ENCODE measurements around the gene KLB.

KLB gene

DNA sequence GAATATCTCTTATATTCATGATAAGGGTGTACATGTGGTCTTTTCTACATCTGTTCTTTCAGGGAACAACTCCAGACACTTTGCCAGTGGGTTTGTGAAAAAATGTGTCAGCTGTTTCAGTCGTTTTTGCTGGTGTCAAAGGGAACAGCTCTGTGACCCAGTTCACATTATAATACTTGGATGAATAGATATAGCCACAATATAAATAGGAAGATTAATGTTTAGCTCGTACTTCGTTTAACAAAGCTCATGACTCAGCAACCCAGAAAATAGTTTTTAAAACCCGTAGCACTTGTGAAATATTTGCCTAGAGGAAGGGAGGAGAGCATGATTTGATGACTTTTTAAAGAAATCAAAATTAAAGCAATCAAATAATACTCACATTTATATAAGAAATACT lies 60.0 kb downstream of the KLB start:
- DNase-seq = no peak

DNA sequence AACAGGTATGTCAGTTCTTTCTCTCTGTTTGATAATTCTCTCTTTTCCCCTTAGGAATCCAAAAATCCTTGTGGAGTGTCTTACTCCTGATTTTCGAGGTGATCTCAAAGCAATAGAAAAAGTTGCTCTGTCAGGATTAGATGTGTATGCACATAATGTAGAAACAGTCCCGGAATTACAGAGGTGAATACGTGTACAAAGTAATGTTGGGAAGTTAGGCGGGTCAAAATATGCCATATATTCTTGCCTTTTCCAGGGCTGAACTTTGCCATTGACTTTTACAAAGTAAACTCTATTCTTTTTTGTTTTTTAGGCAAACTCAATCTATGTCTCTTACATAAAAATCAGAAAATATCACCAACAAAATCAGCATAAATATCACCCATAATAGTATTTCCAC lies 60.7 kb downstream of the KLB start:
- DNase-seq = no peak

- peak; percentile 7 to 29 for DNase-seq
These were observed 62.8 kb downstream of the KLB start for GRCh38 chr4:39469429-39470077.

DNA sequence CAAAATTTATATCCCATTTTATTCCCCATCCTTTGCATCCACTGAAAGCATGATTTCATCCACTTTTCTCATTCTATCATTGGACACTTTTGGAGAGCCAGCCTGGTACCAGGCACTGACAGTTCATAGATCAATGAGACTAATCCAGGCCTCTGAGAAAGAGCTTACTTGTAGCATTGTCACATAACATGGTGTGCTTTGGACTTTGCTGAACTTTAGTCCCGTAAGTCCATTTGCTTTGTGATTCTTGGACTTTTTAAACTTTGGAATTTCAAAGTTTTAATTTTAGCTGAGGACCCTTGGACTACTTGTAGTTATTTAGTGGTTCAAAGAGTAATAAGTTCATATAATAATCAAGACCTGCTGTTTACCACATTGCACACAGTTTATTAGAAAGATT lies 63.7 kb downstream of the KLB start:
- no peak for DNase-seq

GRCh38 chr4:39472396-39472795 lies 65.7 kb downstream of the KLB start:
- no peak for DNase-seq

GRCh38 chr4:39476187-39476895 lies 69.6 kb downstream of the KLB start:
- no peak for DNase-seq

DNA sequence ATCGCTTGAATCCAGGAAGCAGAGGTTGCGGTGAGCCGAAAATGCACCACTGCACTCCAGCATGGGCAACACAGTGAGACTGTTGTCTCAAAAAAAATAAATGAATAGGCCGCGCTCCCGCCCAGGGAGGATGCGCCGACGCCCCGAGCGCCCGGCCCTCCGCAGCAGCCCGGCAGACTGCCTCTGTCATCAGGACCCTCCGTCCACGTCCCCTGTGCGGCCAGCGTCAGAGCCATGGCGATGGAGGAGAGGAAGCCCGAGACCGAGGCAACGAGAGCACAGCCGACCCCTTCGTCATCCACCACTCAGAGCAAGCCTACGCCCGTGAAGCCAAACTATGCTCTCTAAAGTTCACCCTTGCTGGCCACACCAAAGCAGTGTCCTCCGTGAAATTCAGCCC lies 73.5 kb downstream of the KLB start:
- DNase-seq = no peak

DNA sequence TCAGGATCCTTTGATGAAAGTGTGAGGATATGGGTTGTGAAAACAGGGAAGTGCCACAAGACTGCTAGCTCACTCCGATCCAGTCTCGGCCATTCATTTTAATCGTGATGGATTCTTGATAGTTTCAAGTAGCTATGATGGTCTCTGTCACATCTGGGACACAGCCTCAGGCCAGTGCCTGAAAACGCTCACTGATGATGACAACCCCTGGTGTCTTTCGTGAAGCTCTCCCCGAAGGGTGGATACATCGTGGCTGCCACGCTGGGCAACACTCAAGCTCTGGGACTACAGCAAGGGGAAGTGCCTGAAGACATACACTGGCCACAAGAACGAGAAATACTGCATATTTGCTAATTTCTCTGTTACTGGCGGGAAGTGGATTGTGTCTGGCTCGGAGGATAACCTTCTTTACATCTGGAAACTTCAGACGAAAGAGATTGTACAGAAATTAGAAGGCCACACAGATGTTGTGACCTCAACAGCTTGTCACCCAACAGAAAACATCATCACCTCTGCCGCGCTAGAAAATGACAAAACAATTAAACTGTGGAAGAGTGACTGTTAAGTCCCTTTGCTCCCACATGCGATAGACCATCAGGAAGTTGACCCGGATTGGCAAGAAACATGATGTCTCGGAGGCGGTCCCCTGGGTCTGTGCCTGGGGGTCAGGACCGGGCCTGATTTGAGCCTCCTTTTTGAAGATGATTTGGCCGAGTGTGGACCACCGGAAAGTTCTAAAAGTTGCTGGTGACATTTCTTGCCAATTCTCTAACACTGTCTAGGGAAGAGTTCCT lies 74.4 kb downstream of the KLB start:
- no peak for DNase-seq

GRCh38 chr4:39484582-39485272 lies 78.0 kb downstream of the KLB start:
- DNase-seq = no peak

DNA sequence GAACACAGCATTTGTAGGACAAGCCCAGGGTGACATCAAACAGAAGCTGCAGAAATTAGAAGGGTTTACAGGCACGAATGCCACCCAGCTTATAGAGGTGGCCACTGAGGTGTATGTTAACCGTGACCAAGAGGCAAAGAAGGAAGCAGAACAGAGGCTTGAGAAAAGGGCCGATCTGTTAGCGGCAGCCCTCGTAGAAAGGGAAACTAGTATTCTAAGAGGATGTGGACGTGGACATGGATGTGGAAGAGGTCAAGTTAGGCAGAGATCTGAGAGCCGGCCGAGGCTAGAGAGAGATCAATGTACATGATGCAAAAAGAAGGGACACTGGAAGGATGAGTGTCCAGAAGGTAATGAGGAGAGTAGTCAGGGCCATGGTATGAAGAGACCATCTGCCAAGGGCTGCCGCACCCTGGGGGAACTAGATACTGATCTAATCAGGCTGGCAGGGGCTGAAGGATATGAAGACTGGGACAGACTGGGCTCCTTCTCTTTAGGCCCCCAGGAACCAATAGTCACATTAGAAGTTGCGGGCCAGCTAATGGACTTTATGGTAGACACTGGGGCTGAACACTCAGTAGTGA lies 79.6 kb downstream of the KLB start:
- DNase-seq = no peak

- DNase-seq = no peak
These were observed 83.6 kb downstream of the KLB start for GRCh38 chr4:39490322-39490721.

GRCh38 chr4:39494354-39494753 lies 87.6 kb downstream of the KLB start:
- no peak for DNase-seq

DNA sequence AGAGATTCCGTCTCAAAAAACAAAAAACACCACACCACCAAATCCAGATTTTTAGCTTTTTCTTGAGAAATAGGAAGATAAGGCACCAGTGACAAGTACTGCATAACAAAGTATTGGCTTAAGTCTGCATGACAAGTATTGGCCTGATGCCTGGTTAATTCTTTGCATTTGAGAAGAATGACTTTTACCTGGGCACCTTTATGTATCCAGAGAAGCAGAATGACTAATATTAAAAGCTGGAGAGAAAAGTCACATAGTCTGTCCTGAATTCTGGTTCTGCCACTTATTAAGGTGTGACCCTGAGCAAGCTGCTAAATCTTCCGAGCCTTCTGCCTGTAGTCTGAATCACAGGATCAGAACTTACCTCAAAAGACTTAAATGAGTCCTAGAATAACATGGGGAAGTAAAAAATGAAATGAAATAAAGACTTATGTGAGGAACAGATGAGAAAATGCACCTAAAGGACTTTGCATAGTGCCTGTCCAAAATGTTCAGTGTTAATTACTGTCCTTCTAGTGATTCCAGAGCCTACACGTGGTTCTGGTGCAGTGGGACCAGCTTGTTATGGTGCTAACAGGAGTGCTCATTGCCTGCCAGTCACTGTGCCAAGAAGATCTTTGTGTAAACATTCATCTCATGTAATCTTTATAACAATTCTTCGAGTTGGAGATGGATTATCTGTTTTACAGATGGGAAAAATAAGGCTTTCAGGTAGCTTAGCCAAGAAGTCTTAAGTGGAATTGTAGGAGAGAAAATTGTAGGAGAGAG lies 88.9 kb downstream of the KLB start:
- no peak for DNase-seq

- DNase-seq = no peak
These were observed 91.4 kb downstream of the KLB start for GRCh38 chr4:39497909-39498726.

DNA sequence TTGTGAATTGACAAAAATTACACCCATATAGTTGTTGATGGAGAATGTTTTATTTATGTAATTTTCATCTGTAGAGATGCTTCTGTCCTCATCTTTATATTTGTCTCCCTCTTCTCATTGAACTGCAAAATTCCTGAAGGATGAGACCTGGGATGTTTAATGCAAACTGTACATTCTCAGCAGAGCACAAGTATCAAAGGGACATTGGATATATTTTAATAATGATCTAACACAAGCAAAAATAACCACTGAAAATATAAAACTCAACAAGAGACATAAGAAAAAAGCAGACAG lies 91.9 kb downstream of the KLB start:
- DNase-seq = no peak
